GM18951 (cell line): Measurements from ENCODE around the gene FYB1.

Experiments used
- POLR2A ChIP-seq: IDR thresholded peaks from 4 replicates; pipeline ENCODE4 v1.6.1; 2011; ENCODE audit warnings: mild to moderate bottlenecking; ENCODE audit not compliant: insufficient read length, insufficient read depth; ENCODE audit errors: extremely low read depth
- in situ Hi-C: fragments of 300-500 bp; cut with MboI; formaldehyde crosslinking; loops from one replicate; pipeline ENCODE4 v1.12.0; 2022; ENCODE audit warnings: low sequenced_read_pairs, mixed read lengths, inconsistent platforms; ENCODE audit not compliant: unreplicated experiment

The FYB1 gene

DNA sequence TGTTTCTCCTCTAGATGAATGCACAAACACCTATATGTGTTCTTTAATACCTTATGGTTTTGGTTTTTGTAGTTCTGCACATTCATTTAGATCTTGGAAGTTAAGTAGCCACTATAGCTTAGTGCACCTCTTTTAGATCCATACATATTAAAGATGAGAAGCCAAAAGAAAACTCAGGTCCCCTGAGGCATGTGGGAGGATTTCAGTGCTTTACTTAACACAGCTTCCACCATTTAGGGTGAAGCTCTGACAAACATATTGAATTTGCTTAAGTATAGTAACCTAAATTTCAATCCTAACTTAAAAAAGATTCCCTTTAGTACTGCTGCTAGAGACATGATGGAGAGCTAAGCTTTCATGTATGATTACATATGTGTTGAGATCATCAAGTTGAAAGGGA is 119.5 kb downstream of the FYB1 start:
- TF ChIP-seq POLR2A, result no peak
- in situ Hi-C loops, result loop anchor here (25.0 kb wide), 2 partner anchors 263 to 663 kb away; partner anchors contain the start of gene OSMR

DNA sequence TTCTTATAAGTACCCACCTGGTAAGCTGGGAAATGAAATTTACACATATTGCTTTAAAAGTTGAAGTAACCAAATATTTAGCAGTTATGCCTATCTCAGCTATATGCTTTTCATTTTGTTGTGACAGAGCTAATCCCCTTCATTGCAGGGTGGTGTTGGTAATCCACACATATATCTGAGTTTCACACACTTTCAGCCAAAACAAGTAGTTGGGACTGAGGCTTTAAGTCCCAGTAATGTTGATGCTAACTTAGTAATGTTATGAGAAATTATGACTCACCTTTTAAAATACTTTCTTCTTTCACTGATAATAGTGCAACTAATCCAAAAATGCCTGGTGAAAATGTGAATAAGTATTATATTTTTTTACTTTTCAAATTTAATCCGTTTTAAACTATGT is 126.0 kb downstream of the FYB1 start:
- TF ChIP-seq POLR2A, result no peak
- in situ Hi-C loops, result loop anchor here (25.0 kb wide), 2 partner anchors 256 to 656 kb away; partner anchors contain the start of gene OSMR

DNA sequence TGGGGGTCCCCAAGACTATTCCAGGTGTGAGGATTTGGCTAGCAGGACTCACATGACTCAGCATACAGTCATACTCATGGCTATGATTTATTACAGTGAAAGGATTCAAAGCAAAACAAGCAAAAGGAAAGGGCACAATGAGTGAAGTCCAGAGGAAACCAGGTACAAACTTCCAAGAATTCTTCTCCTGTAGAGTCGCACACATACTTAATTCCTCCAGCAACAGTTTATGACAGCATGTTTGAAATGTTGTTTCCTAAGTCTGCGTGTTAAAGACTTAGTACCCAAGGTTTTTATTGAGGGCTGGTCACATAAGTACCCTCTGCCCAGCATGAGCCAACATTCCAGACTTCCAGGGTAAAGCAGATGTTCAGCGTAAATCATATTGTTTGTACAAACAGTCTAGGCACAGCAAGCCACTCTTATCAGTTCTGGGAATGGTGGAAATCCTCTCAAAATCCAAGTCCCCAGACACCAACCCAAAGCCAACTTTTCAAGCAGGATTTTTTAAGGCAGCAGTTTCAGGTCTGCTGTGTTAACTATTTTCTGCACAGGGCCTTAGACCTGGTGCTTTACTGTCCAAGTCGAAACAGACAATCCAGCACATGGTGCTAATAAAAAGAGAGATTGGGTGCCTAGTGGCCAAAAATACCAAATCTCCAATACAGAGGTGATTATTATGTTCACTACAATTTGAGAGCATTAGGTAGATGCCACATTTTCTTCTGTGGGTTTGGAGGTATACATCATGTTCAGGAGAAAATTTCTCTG is 126.6 kb downstream of the FYB1 start:
- TF ChIP-seq POLR2A, result no peak
- in situ Hi-C loops, result loop anchor here (25.0 kb wide), 2 partner anchors 255 to 655 kb away; partner anchors contain the start of gene OSMR

DNA sequence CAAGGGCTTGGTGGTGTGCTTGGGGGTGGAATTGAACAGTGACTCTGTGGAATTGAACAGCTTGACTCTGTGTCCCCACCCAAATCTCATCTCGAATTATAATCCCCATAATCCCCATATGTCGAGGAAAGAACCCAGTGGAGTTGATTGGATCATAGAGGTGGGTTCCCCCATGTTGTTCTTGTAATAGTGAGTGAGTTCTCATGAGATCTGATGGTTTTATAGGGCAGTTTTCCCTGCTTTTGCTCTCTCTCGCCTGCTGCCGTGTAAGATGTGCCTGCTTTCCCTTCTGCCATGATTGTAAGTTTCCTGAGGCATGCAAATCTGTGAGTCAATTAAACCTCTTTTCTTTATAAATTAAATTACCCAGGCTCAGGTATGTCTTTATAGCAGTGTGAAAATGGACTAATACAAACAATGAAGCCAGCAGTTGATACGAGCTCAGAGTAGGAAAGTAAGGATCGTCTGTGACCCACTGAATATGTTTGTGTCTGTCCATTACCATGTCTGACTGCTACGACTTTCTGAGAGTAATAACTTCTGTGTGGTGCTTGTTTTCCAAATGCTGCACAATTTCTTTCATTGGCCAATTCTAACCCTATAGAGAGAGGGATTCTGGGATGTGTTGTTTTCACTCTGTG is 127.3 kb downstream of the FYB1 start:
- in situ Hi-C loops, result loop anchor here (25.0 kb wide), 2 partner anchors 255 to 655 kb away; partner anchors contain the start of gene OSMR
- TF ChIP-seq POLR2A, result no peak

DNA sequence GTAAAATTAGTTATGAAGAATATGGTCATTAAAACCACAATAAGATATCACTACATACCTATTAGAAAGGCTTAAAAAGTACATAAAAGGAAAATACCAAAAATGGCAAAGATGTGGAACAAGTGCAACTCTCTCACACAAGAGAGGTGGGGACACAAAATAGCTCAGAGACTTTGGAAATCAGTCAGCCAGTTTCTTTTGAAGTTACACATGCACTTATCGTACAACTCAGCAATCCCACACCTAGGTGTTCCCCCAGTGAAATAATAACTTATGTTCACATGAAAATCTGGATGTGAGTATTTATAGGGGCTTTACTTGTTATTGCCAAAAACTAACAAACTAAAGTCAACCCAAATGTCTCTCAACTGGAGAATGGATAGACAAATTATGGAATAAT is 135.4 kb downstream of the FYB1 start:
- in situ Hi-C loops, result loop anchor here (25.0 kb wide), 2 partner anchors 247 to 647 kb away; partner anchors contain the start of gene OSMR
- no peak for TF ChIP-seq POLR2A

DNA sequence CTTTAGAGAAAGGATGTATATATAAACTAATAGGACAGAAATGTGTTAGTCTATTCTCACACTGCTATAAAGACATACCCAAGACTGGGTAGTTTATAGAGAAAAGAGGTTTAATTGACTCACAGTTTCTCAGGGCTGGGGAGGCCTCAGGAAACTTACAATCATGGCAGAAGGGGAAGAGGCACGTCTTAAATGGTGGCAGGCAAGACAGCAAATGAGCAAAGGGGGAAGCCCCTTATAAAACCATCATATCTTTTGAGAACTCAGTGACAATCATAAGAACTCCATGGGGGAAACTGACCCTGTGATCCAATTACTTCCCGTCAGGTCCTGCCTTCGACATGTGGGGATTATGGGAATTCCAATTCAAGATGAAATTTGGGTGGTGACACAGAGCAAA is 136.4 kb downstream of the FYB1 start:
- TF ChIP-seq POLR2A, result no peak
- in situ Hi-C loops, result loop anchor here (25.0 kb wide), 2 partner anchors 246 to 646 kb away; partner anchors contain the start of gene OSMR

DNA sequence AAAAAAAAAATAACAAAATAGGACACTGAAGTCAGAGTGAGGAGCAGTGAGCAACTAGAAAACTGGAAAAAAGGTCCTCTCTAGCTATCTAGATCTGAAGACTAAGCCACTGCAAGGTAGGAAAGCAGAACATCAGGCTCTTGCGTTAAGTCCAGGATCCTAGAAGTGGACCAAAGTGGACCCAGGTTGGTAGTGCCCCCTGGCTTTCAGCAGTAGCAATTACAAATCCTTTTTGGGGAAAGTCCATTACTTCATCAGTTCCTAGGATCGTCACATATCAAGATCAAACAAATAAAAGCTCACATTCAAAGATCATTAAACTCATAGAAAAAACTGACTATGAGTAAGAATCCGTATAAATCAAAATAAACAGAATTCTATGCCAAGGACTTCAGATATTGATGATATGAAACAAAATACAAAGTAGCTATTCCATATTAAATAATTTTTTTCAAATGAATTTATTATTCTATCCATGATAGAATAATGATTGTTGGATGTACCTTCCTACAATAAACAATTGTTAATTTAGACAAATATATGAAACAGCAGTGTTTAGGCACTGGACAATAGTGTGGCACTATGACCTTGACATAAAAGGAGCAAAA is 138.7 kb downstream of the FYB1 start:
- in situ Hi-C loops, result loop anchor here (25.0 kb wide), 2 partner anchors 243 to 643 kb away; partner anchors contain the start of gene OSMR
- TF ChIP-seq POLR2A, result no peak

DNA sequence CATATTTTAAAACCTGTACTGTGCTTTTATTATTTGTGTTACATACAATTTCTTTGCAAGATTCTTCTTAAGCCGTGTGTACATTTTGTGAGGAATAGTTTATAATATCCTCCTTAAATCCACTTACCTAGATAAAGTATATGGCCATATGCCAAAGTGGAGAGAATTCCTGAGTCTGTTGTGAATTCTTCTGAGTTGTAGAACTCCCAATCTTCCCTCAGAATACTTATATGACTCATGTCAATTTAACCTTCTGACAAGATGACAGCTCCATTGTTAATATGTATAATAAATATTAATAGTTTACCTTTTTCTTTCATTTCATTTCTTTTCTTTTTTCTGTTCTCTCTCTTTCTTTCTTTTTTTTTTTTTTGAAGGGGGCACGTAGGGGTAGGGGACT is 139.2 kb downstream of the FYB1 start:
- no peak for TF ChIP-seq POLR2A
- in situ Hi-C loops, result loop anchor here (25.0 kb wide), 2 partner anchors 243 to 643 kb away; partner anchors contain the start of gene OSMR

DNA sequence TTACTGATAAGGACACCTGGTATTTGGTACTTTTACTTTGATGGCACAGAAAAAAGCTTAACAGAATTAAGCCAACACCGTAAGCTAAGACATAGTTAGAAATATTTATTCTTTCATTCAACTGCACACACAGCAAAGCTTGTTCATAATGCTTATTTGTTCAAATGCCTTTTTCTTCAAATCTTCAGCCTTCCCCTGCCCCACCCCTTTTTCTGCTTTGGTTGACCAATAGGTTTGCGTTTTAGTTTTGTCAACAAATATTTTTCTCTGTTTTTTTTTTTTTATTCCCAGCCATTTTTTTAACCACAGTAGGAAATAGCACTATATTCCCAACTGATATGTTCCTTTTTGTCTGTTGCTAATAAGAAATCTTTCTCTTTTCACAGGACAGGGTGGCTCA is 140.2 kb downstream of the FYB1 start:
- TF ChIP-seq POLR2A, result no peak
- in situ Hi-C loops, result loop anchor here (25.0 kb wide), 2 partner anchors 242 to 642 kb away; partner anchors contain the start of gene OSMR

DNA sequence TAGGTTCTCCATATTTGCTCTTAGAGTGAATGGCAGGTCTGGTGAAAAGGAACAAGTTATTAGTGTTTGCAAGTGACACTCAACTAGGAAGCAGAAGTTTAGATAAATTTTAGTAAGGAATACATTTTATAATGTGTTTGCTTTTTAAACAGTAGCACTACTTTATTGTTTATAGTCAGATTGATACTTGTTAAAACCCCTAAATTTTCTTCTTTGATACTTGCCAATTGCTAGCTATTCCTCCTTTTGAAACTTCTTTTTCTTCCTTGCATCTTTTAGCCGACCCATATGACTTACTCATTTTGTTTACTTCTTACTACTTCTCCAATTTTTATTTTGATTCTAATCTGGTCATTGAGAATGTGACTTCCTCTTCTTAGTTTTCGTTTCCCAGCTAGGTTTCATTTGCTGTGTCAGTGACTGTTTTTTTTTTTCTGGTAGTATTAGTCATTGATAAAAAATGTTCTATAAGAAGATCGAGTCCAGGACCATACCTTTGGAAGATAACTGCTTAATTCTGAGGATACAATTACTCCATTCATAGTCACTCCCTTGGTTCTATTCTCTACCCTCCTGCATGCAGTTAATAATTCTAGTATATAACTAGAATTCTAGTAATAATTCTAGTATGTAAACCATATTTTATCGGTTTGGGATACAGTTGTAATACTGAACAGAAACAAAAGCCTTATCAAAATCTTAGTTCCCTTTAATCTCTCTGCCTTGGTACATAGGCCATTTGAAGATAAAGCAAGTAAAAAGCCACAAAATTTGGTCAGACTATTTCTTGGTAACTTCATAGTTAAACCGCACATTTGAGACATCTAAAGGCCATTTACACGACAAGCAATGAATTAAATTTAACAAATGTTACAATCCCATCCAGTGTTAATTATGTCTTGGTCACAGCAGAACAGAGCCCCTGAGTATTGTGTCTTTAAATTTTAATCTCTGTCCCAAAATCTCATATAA is 142.3 kb downstream of the FYB1 start:
- in situ Hi-C loops, result loop anchor here (25.0 kb wide), 2 partner anchors 240 to 640 kb away; partner anchors contain the start of gene OSMR
- TF ChIP-seq POLR2A, result no peak

DNA sequence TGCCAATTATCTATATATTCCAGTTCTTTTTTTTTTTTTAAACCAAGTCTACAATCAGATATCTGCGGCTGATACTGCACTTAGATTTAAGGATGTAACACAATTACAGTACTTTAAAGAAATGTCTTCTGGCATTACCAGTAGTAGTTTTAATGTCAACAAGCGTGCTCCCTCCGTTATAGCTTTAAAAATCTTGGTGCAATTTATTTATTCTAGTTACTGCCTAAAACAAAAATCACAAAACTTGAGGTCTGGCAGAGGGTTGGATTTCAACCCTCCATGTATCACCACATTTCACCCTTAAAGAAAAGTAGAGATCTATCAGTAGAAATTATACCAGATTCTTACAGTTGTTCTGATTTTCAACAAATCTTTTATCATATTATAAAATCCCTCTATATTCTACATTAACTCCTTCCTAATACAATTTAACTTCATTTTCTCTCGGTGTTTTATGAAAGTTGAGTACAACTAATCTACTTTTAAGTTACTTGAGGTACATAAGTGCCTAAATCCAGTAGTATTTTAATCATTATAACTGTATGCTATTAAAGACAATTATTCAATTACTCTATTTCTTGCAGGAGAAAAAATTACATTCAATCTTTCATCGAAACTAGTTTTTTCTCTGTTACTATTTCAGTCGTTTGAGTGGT is 143.1 kb downstream of the FYB1 start:
- TF ChIP-seq POLR2A, result no peak
- in situ Hi-C loops, result loop anchor here (25.0 kb wide), 2 partner anchors 239 to 639 kb away; partner anchors contain the start of gene OSMR
